Neural crest cell (in vitro differentiated cells): ENCODE measurements around the gene DAAM2. TPM values are rescaled to one million over a fixed set of nuclear protein-coding genes. Genes with fewer than 3 reads are reported as not detected.

Source experiments
- DNase-seq: peaks from one replicate; pipeline ENCODE4 v3.0.0; 2021; ENCODE audit warnings: low read depth, mixed read lengths, low spot score
- H3K27ac Mint-ChIP-seq: one replicate; pipeline ENCODE4 v1.8.0; 2021; ENCODE audit warnings: mild to moderate bottlenecking, mixed read lengths; ENCODE audit not compliant: unreplicated experiment
- H3K27me3 Mint-ChIP-seq: 2 replicates; pipeline ENCODE4 v1.8.0; 2021; ENCODE audit warnings: low read depth, mild to moderate bottlenecking, mixed read lengths
- H3K36me3 Mint-ChIP-seq: 2 replicates; pipeline ENCODE4 v1.8.0; 2021; ENCODE audit warnings: low read depth, mild to moderate bottlenecking, mixed read lengths
- H3K4me1 Mint-ChIP-seq: 2 replicates; pipeline ENCODE4 v1.8.0; 2021; ENCODE audit warnings: mixed read lengths
- H3K4me3 Mint-ChIP-seq: one replicate; pipeline ENCODE4 v1.8.0; 2021; ENCODE audit warnings: mild to moderate bottlenecking, mixed read lengths
- H3K9me3 Mint-ChIP-seq: 2 replicates; pipeline ENCODE4 v1.8.0; 2021; ENCODE audit warnings: mixed read lengths
- CTCF ChIP-seq: fragments of 200-600 bp; sonication (generic); conservative IDR thresholded peaks from 2 replicates; pipeline ENCODE4 v1.5.0; 2021; ENCODE audit warnings: antibody characterized with exemption, mild to moderate bottlenecking
- total RNA-seq: library from RNA; stranded (reverse); gene quantifications from 2 replicates; pipeline ENCODE4 v1.2.1, GENCODE V29; 2021

The DAAM2 gene
- total RNA-seq, 1 donor from 2014 or later = 17.6 TPM

GRCh38 chr6:39777218-39777617 lies 15.0 kb upstream of the DAAM2 start:
- H3K4me1 Mint-ChIP-seq = peaks cover 29% of the 10 kb centered on the region
- no peak for TF ChIP-seq CTCF
- no peak for DNase-seq
- H3K27ac Mint-ChIP-seq = peak overlapping the region; percentile 97
- H3K9me3 Mint-ChIP-seq = peaks cover 3% of the 10 kb centered on the region
- no peak overlapping the region for H3K4me3 Mint-ChIP-seq
- H3K27me3 Mint-ChIP-seq = no peaks in the 10 kb centered on the region
- H3K36me3 Mint-ChIP-seq = no peaks in the 10 kb centered on the region

- DNase-seq = no peak
- no peaks in the 10 kb centered on the region for H3K27me3 Mint-ChIP-seq
- H3K27ac Mint-ChIP-seq = peak overlapping the region; percentile 97
- H3K9me3 Mint-ChIP-seq = peaks cover 3% of the 10 kb centered on the region
- H3K36me3 Mint-ChIP-seq = no peaks in the 10 kb centered on the region
- TF ChIP-seq CTCF = no peak
- H3K4me3 Mint-ChIP-seq = no peak overlapping the region
- H3K4me1 Mint-ChIP-seq = peaks cover 29% of the 10 kb centered on the region
Observed at GRCh38 chr6:39777661-39778060, 14.5 kb upstream of the DAAM2 start.

DNA sequence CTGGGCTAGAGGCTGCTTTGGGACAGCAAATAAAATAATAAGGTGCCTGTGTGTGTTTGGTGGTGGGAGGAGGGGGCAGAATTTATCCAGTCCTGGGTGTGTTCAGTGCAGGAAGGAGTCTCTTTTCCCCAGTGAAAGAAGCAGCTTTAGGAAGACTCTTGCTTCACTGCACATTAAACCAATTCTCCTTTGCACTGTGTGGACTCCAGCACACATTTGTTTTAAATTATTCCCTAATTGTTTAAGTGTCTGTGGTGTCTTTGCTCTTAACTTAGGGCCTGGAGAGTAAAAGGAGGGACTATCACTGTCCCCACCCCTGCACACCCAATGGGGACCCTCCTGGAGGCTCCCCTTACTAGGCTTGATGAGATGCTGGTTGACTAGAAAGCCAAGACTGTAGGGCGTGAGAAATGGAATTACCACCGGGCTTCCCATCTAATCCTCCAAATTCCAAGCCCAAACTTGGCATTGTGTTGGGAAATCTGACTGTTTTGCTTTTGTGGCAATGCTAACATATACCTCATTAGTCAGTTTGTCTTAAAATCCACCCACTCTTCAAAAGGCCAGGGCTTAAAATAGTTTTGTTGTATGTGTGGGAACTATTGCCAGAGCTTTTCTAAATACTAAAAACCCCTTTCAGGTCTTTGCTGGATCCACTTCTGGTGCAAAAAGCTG lies 13.5 kb upstream of the DAAM2 start:
- no peak overlapping the region for H3K4me3 Mint-ChIP-seq
- H3K4me1 Mint-ChIP-seq = peaks cover 29% of the 10 kb centered on the region
- no peak overlapping the region for H3K27ac Mint-ChIP-seq
- no peak for TF ChIP-seq CTCF
- no peaks in the 10 kb centered on the region for H3K27me3 Mint-ChIP-seq
- no peak for DNase-seq
- peaks cover 6% of the 10 kb centered on the region for H3K9me3 Mint-ChIP-seq
- peaks cover 2% of the 10 kb centered on the region for H3K36me3 Mint-ChIP-seq

DNA sequence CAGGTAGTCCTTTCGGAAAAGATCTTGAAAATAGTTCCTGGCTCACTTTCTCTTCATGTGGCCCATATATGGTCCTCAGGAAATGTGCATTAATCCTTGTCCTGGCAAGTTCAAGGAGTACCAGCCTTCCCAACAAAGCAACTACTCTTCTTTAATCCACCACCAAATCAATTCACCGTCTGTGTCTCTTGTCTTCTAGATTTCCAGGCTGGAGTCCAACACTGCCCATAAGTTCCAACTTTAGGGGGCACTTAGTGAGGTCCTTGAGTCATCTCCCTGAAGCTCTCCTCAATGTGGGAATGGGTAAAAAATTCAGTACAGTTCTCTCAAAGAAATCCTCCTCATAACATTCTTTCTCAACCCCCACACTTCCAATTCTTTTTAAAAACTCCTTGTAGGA lies 6.9 kb upstream of the DAAM2 start:
- no peak for TF ChIP-seq CTCF
- Mint-ChIP-seq H3K4me3 (no peak overlapping the region), H3K36me3 (peaks cover 3% of the 10 kb centered on the region), H3K9me3 (peaks cover 4% of the 10 kb centered on the region), H3K27ac (no peak overlapping the region), H3K27me3 (no peaks in the 10 kb centered on the region), H3K4me1 (no peaks in the 10 kb centered on the region)
- DNase-seq = no peak

DNA sequence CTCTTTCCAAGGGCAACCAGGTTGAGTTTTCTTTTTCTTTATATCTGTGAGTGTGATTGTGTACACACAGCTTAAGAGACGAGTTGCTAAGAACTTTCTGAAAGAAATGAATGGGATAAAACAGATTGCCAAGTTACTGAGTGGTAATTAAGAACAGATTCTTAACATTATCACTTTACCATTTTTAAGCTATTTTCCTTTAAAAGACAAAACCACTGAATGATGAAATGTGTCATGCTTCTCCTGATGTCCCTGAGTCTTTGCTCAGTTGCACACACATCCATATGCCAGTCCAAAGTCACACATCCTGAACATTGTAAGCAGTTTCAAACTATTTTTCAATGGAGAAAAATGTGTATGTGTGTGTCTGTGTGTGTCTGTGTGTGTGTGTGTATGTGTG lies 5.5 kb upstream of the DAAM2 start:
- Mint-ChIP-seq H3K4me3 (no peak overlapping the region), H3K27me3 (no peaks in the 10 kb centered on the region), H3K4me1 (peaks cover 6% of the 10 kb centered on the region), H3K36me3 (peaks cover 3% of the 10 kb centered on the region), H3K9me3 (peaks cover 4% of the 10 kb centered on the region), H3K27ac (no peak overlapping the region)
- DNase-seq = no peak
- TF ChIP-seq CTCF = no peak
